ENCODE results near the gene PLCB4. TPM values are rescaled to one million over a fixed set of nuclear protein-coding genes. Genes with fewer than 3 reads are reported as not detected.
A peak's percentile ranks its signal among the peaks of the same experiment; 100 is the strongest.

Gene PLCB4
- total RNA-seq, 1 experiment from 2014 or later: 0.91 TPM

- Mint-ChIP-seq H3K27me3 (ENCODE audit: insufficient read depth, unreplicated experiment) (no peaks in the 10 kb centered on the region), H3K36me3 (ENCODE audit: insufficient read depth, unreplicated experiment) (no peaks in the 10 kb centered on the region), H3K4me3 (ENCODE audit: unreplicated experiment) (no peak overlapping the region), H3K9me3 (ENCODE audit: unreplicated experiment) (peaks cover 1% of the 10 kb centered on the region), H3K4me1 (ENCODE audit: insufficient read depth, unreplicated experiment) (no peaks in the 10 kb centered on the region), H3K27ac (ENCODE audit: low read depth, unreplicated experiment) (no peak overlapping the region)
- no peak for DNase-seq (ENCODE audit: unreplicated experiment)
- ChIA-PET CTCF (interaction anchor here (0.6 to 2.3 kb wide), 19 partner anchors 8 to 814 kb away, joined by 3 to 10 read pairs (median 4); no protein-coding TSS in a partner anchor), POLR2A (interaction anchor here (0.5 kb wide), 1 partner anchor 28 kb away, joined by 3 read pairs; no protein-coding TSS in a partner anchor)
- no peak for TF ChIP-seq CTCF (IDR thresholded peaks at IDR 0.05; ENCODE audit: unreplicated experiment)
- no TSS peak for BruUV-seq (replicated peaks)
- intact Hi-C loops (cut with micrococcal nuclease): no loop called here
These were observed 30.5 kb downstream of the PLCB4 start for GRCh38 chr20:9099372-9099771.

DNA sequence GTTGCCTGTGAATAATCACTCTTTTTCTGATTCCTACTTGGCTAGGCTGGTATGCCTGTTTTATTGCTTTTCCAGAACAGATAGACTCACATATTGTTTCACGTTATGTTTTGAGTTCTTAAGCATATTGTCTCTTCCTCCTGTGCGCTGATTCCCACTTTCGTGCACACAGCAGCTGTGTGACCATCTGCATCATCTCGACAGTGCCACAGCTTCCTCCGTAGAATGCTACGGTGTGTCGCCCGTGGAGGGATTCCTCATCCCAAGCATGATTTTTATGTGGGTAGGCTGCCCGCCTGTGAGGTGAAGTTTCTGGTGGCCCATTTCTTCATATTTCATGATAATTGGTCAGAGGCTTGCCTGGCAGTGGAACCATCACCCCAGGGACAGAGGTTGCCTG is 31.8 kb downstream of the PLCB4 start:
- TF ChIP-seq CTCF (IDR thresholded peaks at IDR 0.05; ENCODE audit: unreplicated experiment): no peak
- Mint-ChIP-seq H3K36me3 (ENCODE audit: insufficient read depth, unreplicated experiment) (no peaks in the 10 kb centered on the region), H3K27me3 (ENCODE audit: insufficient read depth, unreplicated experiment) (no peaks in the 10 kb centered on the region), H3K9me3 (ENCODE audit: unreplicated experiment) (peaks cover 8% of the 10 kb centered on the region), H3K4me3 (ENCODE audit: unreplicated experiment) (no peak overlapping the region), H3K4me1 (ENCODE audit: insufficient read depth, unreplicated experiment) (no peaks in the 10 kb centered on the region), H3K27ac (ENCODE audit: low read depth, unreplicated experiment) (no peak overlapping the region)
- CTCF ChIA-PET: interaction anchor here (0.7 to 2.3 kb wide), 7 partner anchors 10 to 292 kb away, joined by 3 to 10 read pairs (median 6); no protein-coding TSS in a partner anchor
- intact Hi-C loops (cut with micrococcal nuclease): no loop called here
- BruUV-seq (replicated peaks): no TSS peak
- POLR2A ChIA-PET: no interaction called here
- no peak for DNase-seq (ENCODE audit: unreplicated experiment)

GRCh38 chr20:9102456-9102855 is 33.6 kb downstream of the PLCB4 start:
- Mint-ChIP-seq H3K4me1 (ENCODE audit: insufficient read depth, unreplicated experiment) (no peaks in the 10 kb centered on the region), H3K27ac (ENCODE audit: low read depth, unreplicated experiment) (no peak overlapping the region), H3K27me3 (ENCODE audit: insufficient read depth, unreplicated experiment) (no peaks in the 10 kb centered on the region), H3K36me3 (ENCODE audit: insufficient read depth, unreplicated experiment) (no peaks in the 10 kb centered on the region), H3K4me3 (ENCODE audit: unreplicated experiment) (no peak overlapping the region), H3K9me3 (ENCODE audit: unreplicated experiment) (peaks cover 8% of the 10 kb centered on the region)
- BruUV-seq (replicated peaks): no TSS peak
- intact Hi-C loops (cut with micrococcal nuclease): no loop called here
- POLR2A ChIA-PET: no interaction called here
- no peak for DNase-seq (ENCODE audit: unreplicated experiment)
- CTCF ChIA-PET: interaction anchor here (1.0 kb wide), 1 partner anchor 14 kb away, joined by 3 read pairs; no protein-coding TSS in a partner anchor
- no peak for TF ChIP-seq CTCF (IDR thresholded peaks at IDR 0.05; ENCODE audit: unreplicated experiment)

DNA sequence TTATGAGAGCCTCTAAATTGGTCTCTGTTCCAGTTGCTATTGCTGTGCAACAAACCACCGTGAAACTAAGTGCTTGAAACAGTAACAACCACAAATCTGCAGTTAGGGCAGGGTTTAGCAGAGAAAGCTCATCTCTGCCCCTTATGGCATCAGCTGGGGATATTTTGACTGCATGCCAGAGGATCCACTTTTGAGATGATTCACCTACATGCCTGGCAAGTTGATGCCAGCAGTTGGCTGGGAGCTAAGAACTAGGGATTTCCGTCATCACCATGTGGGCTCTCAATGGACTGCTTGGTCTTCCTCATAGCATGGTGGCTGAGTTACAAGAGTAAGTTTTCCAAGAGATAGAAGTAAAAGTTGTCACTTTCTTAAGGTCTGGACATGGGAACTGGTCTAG is 35.1 kb downstream of the PLCB4 start:
- Mint-ChIP-seq H3K27ac (ENCODE audit: low read depth, unreplicated experiment) (no peak overlapping the region), H3K4me3 (ENCODE audit: unreplicated experiment) (no peak overlapping the region), H3K9me3 (ENCODE audit: unreplicated experiment) (peaks cover 8% of the 10 kb centered on the region), H3K27me3 (ENCODE audit: insufficient read depth, unreplicated experiment) (no peaks in the 10 kb centered on the region), H3K36me3 (ENCODE audit: insufficient read depth, unreplicated experiment) (no peaks in the 10 kb centered on the region), H3K4me1 (ENCODE audit: insufficient read depth, unreplicated experiment) (no peaks in the 10 kb centered on the region)
- peak; percentile 83 for DNase-seq (ENCODE audit: unreplicated experiment)
- no peak for TF ChIP-seq CTCF (IDR thresholded peaks at IDR 0.05; ENCODE audit: unreplicated experiment)
- BruUV-seq (replicated peaks): no TSS peak
- POLR2A ChIA-PET: no interaction called here
- intact Hi-C loops (cut with micrococcal nuclease): no loop called here
- CTCF ChIA-PET: interaction anchor here (0.7 to 1.1 kb wide), 4 partner anchors 9 to 255 kb away, joined by 3 to 4 read pairs (median 3); no protein-coding TSS in a partner anchor

Data from MCF 10A (cell line).